Daoy (cell line): ENCODE results near the gene KRT83. TPM values are rescaled to one million over a fixed set of nuclear protein-coding genes. Genes with fewer than 3 reads are reported as not detected.
A peak's percentile ranks its signal among the peaks of the same experiment; 100 is the strongest.
"Not testable (repeated sequence)": the region's sequence is repeated elsewhere in the genome, so short reads cannot be mapped to it uniquely, and the experiment has no call there.

Source experiments
- DNase-seq: peaks from one replicate; pipeline ENCODE4 v3.0.0-alpha.2; 2015; ENCODE audit warnings: low read depth
- total RNA-seq: library from RNA; depleted of rRNA; stranded (reverse); fragments of >200 nt; shearing (Covaris generic); gene quantifications from 2 replicates; pipeline ENCODE4 v1.2.3, GENCODE V29; 2014

The KRT83 gene
- total RNA-seq, 1 experiment from 2014 or later = not detected

GRCh38 chr12:52286857-52287785 lies 34.1 kb downstream of the KRT83 start:
- DNase-seq = not testable (repeated sequence)

DNA sequence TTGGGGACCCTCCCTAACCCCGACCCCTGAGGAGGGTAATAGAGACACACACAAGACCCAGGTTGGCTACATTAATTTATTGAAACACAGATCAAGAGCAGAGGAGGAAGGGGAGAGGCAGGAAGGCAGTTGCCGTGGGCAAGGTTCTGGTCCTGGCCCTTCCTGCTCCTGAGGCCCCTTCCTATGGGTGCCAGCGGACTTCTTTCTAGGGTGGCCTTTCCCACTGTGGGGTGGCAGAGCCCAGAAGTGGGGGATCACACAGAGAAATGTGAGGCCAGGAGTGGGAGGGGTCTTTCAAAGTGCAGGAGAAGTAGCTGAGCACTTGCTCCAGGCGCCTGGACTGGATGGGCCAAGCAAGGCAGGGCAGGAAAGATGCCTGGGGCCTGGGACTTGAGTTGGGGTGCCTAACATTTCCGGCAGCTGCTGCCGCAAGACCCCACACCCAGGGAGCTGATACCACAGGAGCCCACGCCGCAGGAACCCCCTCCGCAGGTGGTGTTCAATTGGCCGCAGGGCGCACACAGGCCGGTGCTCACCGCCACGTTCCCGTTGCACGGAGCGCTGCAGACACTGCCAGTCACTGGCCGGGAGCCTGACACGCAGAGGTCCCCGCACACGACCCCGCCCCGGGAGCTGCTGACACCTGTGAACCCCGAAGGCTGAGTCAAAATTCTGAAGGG lies 35.2 kb downstream of the KRT83 start:
- no peak for DNase-seq

GRCh38 chr12:52285172-52285745 lies 35.9 kb downstream of the KRT83 start:
- DNase-seq = no peak

DNA sequence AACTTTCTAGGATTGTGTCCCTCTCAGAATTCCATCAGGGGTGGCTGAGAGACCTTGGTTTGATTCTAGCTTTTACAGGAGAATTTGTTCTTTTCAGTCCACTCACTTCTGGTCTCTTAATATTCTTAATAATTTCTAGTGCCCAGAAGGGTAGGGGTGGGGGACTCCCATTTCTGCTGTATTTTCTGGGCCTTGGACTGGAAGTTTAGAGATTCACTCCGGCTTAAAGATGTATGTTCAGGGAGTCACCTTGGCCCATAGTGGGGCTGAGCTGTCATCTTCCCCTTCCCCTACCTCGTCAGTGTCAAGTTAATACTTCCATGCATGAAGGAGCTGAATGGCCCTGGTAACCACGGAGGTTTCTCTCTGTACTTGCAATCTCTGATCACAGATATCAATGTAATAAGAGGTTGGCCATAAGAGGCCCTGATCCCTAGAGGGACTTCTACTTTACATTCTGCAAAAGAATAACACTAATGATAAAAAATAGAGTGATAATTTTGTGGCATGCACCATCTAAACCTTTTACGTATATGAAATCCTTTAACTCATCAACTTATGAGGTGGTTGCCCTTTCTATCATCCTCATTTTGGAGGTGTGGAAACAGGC lies 36.5 kb downstream of the KRT83 start:
- DNase-seq = no peak

GRCh38 chr12:52280796-52281560 lies 40.2 kb downstream of the KRT83 start:
- DNase-seq = peak; percentile 94

GRCh38 chr12:52280319-52280795 lies 40.8 kb downstream of the KRT83 start:
- DNase-seq = peak; percentile 80

DNA sequence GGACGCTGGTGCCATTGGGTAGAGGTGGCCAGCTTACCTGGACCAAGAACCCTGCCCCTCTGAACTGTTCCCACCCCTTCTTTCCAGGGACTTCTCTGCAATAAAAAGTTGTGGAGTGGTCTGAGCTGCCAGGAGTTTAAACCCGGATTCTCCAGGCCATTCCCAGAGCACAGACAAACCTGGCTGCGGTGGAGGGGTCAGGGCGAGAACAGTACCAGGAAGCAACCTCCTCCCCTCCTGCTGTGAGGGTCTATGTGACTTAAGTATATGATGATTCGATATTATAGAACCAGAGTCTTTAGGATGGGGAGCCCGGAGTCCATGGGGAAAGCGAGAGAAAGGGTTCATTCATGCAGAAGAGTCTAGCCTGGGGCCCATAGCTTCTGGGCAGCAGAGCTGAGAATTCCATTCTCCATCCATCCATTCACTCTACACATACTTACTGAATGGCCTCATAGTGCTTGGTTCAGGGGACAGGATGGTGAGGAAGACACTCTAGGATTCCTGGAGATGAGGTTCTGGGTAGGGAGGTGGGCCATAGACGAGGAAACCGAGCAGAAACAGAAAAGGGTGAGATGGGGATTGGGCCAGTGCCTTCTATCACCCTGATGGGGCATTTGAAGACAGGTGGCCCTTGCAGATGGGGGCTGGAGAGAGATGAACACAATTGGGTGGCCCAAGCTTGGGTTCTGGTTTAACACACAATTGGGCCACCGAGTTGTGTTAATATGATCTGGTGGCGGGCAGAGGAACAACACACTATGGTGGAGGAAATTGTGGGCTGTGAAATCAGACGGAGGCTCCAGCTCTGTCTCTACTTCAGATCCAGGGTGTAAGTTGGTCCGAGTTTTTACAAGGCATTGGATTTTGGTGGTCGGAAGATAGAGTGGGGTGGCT lies 41.5 kb downstream of the KRT83 start:
- no peak for DNase-seq

DNA sequence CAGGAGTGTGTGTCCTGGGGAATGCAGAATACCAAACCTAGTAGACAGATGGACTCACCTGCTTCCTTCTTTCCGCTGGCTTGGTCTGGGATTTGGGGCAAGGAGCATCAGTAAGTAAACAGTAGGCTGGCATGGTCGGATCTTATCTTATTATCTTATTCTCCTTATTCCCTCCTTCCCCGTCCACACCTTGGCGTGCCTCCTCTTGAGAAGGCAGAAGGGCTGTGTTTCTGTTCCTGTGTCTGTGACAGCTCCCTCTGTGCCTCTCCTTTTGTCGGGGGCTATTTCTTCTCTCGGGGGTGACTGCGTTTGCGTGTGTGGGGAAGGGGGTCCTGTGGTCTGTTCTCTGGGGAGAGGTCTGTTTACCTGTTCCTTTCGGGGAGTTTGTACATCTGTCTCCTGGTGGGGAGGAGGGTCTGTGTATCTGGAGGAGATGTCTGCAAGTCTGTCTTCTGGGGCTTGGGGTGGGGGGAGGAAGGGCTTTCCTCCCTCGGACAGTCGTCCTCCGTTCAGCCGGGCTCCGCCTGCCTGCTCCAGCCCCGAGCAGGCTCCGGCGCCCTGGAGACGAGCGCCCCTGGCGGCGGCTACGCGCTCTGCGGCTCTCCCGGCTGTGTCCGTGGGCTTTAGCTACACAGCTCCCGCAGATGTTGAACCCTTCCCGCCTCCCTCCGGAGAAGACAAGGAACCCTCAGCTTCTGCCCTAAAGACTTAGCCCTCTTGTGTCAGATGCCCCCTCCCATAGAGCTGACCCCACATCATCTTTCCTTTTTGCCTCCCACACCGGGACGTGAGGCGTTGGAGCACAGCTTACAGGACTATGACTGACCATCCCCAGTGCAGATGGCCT lies 42.4 kb downstream of the KRT83 start:
- DNase-seq = peak; percentile 82

- no peak for DNase-seq
Observed at GRCh38 chr12:52277486-52278245, 43.5 kb downstream of the KRT83 start.

GRCh38 chr12:52275686-52276085 lies 45.5 kb downstream of the KRT83 start:
- no peak for DNase-seq

GRCh38 chr12:52274521-52275120 lies 46.6 kb downstream of the KRT83 start, which contains the start of gene KRT86:
Gene KRT86, plus strand, starts transcription at chr12:52274645. Its CDS starts 27,272 bp downstream, at chr12:52301917.
- DNase-seq = no peak

GRCh38 chr12:52271158-52271557 lies 50.0 kb downstream of the KRT83 start:
- DNase-seq = no peak

- DNase-seq = no peak
Observed at GRCh38 chr12:52270541-52271070, 50.6 kb downstream of the KRT83 start.

DNA sequence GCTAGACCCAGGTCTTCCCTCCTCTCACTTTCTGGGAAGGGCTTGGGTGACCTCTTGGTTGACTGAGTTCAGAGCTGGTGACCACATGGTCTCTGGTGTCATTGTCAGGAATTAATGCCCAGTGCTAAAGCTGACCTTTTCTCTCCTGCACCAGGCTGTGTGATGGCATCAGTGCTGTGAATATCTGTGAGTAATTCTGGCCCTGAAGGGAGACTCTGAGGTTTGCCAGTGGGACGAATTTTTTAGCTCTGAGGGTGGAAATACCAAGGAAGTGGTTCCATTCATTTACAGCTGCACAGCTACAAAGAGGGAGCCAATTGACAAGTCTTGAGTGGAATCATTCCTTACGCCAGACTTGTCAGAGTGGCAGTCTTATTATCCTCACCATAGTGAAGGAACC lies 53.0 kb downstream of the KRT83 start:
- no peak for DNase-seq

DNA sequence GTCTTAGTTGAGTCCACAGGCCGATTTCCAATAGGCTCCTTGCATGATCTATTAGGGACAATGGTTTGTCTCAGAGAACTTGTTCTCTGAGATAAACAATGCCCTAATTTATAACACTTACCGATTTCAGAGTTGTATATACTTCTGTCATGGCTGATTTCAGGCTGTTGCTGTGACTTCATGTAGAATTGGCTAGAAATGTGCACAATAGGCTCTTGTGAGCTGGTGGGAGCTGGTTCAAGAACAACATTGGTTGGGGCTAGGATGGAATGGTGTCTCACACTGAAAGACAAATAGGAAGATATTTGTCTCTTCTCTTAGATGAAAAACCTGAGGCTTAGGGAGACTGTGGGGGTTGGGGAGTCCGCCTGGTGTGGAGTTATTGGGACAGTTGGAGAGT lies 53.5 kb downstream of the KRT83 start:
- DNase-seq = no peak

GRCh38 chr12:52267266-52267665 lies 53.9 kb downstream of the KRT83 start:
- no peak for DNase-seq

DNA sequence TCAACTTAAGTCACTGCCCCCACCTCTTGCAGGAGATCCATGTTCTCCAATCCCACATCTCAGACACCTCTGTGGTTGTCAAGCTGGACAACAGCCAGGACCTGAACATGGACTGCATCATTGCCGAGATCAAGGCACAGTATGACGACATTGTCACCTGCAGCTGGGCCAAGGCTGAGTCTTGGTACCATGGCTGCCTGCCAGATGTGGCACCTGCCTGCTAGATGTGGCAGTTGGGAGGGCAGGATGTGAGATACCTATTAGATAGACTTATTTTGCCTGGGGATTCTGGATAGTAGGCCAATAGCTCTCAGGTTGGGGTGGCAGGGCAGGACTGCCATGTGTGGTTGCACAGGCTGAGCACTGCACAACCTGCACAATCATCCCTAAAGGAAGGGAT lies 54.7 kb downstream of the KRT83 start:
- DNase-seq = no peak

DNA sequence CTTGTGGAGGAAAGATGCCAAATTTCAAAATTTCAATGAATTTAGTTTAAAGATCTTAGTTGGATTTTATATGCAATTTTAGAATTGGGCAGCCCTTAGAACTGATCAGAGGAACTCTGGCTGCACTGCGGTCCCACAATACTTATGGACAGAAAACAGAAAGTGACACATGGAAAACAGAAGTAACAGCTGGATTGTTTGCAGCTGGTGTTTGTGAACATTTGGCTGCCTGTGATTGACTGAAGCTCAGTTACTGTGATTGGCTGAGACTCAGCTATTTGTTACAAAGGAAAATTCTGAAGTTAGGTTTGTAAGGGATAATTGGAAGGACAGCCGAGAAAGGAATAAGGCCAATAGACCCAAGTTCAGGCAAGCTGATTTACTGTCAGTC lies 56.8 kb downstream of the KRT83 start:
- DNase-seq = no peak
